Testis (tissue), 2 donors: ENCODE data around the gene APBB3.

Source experiments
- CTCF ChIP-seq, 3 experiments: fragments of 450-650 bp in 2 of 3; fragments of 200-600 bp in 1 of 3; sonication (generic) in 1 of 3; IDR thresholded peaks; one replicate each; pipeline ENCODE4 v1.5.1; 2016 to 2019; ENCODE audit warnings: antibody characterized with exemption in 3 of 3, mild to moderate bottlenecking in 2 of 3, moderate library complexity in 1 of 3
- POLR2A ChIP-seq: fragments of 450-650 bp; IDR thresholded peaks from one replicate; pipeline ENCODE4 v1.6.1; 2017; ENCODE audit warnings: antibody characterized with exemption, mild to moderate bottlenecking, moderate library complexity

GRCh38 chr5:140551872-140552271, 12.5 kb downstream of the APBB3 start:
- TF ChIP-seq CTCF (IDR thresholded peaks at IDR 0.05) (no peak), POLR2A (no peak)
